ENCODE data around the gene ERMARD.

The ERMARD gene

DNA sequence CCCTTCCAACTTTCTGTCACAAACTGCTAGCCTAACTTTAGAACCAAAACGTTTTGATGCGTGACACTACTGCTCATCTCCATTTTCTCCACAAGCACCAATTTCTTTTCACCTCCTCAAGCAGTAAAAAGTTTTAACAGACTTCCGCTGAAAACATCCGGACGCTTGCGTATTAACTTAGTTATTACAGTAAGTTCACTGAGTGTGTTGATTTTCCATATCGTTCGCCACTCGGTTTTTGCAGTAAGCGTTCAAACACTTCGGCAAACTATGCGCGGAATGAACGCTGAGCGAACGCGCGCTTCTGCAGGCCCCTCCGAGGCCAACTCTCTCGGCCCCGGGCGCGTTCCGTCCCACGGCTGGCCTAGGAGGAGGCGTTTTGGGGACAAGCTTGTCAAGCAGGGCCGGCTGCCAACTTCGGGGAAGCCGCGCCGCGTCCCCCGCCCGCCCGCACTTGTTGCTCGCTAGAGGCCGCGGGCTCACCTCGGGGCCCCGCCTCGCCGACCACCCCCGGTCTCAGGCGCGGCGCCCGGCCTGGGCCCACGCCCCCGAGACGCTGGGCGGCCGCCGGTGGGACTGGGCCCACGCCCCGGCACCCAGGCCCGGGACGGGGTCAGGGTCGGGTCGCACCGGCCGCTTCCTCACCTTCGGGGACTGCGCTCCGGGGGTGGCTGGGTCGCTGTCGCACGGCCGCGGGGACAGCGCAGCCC is 28.1 kb upstream of the ERMARD start:
- peak overlapping the region; percentile 69 for H3K27ac ChIP-seq (ENCODE audit: low read length)
- H3K79me2 ChIP-seq (ENCODE audit: low read length), result peaks cover 49% of the 10 kb centered on the region
- H3K4me2 ChIP-seq (ENCODE audit: low read length), result peak overlapping the region; percentile 92
- peaks cover 14% of the 10 kb centered on the region; the same call in 1 of the 2 replicates for H3K4me1 ChIP-seq (ENCODE audit: low read length)
- H3K9me3 ChIP-seq (ENCODE audit: insufficient read depth, low read length), result no peaks in the 10 kb centered on the region
- H3K4me3 ChIP-seq (ENCODE audit: low read length), result peak overlapping the region; percentile 99
- H3K27me3 ChIP-seq (ENCODE audit: low read depth, low read length), result no peaks in the 10 kb centered on the region
- peaks cover 16% of the 10 kb centered on the region for H4K20me1 ChIP-seq (ENCODE audit: insufficient read depth, low read length)
- H3K36me3 ChIP-seq (replicated peaks; ENCODE audit: low read depth, low read length), result no peaks in the 10 kb centered on the region
- no peak for TF ChIP-seq CTCF (IDR thresholded peaks at IDR 0.05; ENCODE audit: low read depth, low read length)
- TF ChIP-seq EZH2phosphoT487 (IDR thresholded peaks at IDR 0.05; ENCODE audit: low read depth), result no peak
- peak overlapping the region; percentile 87 for H3K9ac ChIP-seq (ENCODE audit: low read length)
- H2AFZ ChIP-seq (ENCODE audit: low read depth, low read length), result no peak overlapping the region

DNA sequence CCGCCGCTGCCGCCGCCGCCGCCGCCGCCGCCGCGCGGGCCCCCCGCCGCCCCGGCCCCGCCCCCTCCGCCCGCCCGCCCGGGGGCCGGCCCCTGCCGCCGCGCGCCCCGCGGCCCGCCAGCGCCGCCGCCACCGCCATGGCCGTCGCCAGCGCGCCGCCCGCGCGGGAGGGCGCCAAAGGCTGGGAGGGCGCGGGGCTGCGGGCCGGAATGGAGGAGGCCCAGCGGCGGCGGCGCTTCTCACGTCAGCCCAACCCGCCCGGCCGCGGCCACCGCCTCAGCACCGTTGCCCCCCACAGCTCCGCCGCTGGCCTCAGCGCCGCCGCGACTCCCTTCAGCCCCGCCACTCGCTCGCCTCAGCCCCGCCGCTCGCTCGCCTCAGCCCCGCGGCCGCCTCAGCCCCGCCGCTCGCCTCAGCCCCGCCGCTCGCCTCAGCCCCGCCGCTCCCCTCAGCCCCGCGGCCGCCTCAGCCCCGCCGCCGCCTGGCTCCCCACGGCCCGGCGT is 27.4 kb upstream of the ERMARD start:
- Histone ChIP-seq H4K20me1 (ENCODE audit: insufficient read depth, low read length) (peaks cover 16% of the 10 kb centered on the region), H3K4me3 (ENCODE audit: low read length) (peak overlapping the region; percentile 73), H3K9ac (ENCODE audit: low read length) (peak overlapping the region; percentile 55), H3K27ac (ENCODE audit: low read length) (peak overlapping the region; percentile 44), H3K4me2 (ENCODE audit: low read length) (no peak overlapping the region), H3K4me1 (ENCODE audit: low read length) (peaks cover 14% of the 10 kb centered on the region; the same call in 1 of the 2 replicates), H2AFZ (ENCODE audit: low read depth, low read length) (no peak overlapping the region), H3K79me2 (ENCODE audit: low read length) (peaks cover 45% of the 10 kb centered on the region), H3K27me3 (ENCODE audit: low read depth, low read length) (no peaks in the 10 kb centered on the region), H3K9me3 (ENCODE audit: insufficient read depth, low read length) (no peaks in the 10 kb centered on the region), H3K36me3 (replicated peaks; ENCODE audit: low read depth, low read length) (no peaks in the 10 kb centered on the region)
- TF ChIP-seq EZH2phosphoT487 (IDR thresholded peaks at IDR 0.05; ENCODE audit: low read depth) (no peak), CTCF (IDR thresholded peaks at IDR 0.05; ENCODE audit: low read depth, low read length) (no peak)

GRCh38 chr6:169724494-169725124 is 26.8 kb upstream of the ERMARD start, which contains the start of gene PHF10:
Gene PHF10, minus strand, starts transcription at chr6:169724500. Its CDS starts 569 bp downstream, at chr6:169723931.
- Histone ChIP-seq H3K27ac (ENCODE audit: low read length) (peak within 1 kb of the TSS; percentile 69), H2AFZ (ENCODE audit: low read depth, low read length) (peak within 1 kb of the TSS; percentile 77)

More at GRCh38 chr6:169724494-169725124, 26.8 kb upstream of the ERMARD start, which contains the start of gene PHF10:
- H3K4me1 ChIP-seq (ENCODE audit: low read length), result peaks cover 14% of the 10 kb centered on the region; the same call in 1 of the 2 replicates
- H4K20me1 ChIP-seq (ENCODE audit: insufficient read depth, low read length), result peaks cover 16% of the 10 kb centered on the region
- peak within 1 kb of the TSS; percentile 87 for H3K9ac ChIP-seq (ENCODE audit: low read length)
- H3K4me2 ChIP-seq (ENCODE audit: low read length), result peak within 1 kb of the TSS; percentile 97
- H3K79me2 ChIP-seq (ENCODE audit: low read length), result peaks cover 39% of the 10 kb centered on the region
- no peaks in the 10 kb centered on the region for H3K27me3 ChIP-seq (ENCODE audit: low read depth, low read length)
- H3K4me3 ChIP-seq (ENCODE audit: low read length), result peak within 1 kb of the TSS; percentile 99
- no peaks in the 10 kb centered on the region for H3K36me3 ChIP-seq (replicated peaks; ENCODE audit: low read depth, low read length)
- no peaks in the 10 kb centered on the region for H3K9me3 ChIP-seq (ENCODE audit: insufficient read depth, low read length)
- TF ChIP-seq EZH2phosphoT487 (IDR thresholded peaks at IDR 0.05; ENCODE audit: low read depth) (no peak), CTCF (IDR thresholded peaks at IDR 0.05; ENCODE audit: low read depth, low read length) (no peak)

Measured in OCI-LY3 (cell line).